NCI-H1436 treated with DMSO at 0.1 percent for 48 hours (cell line): ENCODE measurements around the gene PSKH1.

Experiments used
- DNase-seq: peaks from one replicate; lab custom pipeline; 2025; lab: John Stamatoyannopoulos, UW

PSKH1 gene

GRCh38 chr16:67941469-67942199 lies 48.6 kb downstream of the PSKH1 start:
- no peak for DNase-seq

- no peak for DNase-seq
Observed at GRCh38 chr16:67942200-67942509, 49.1 kb downstream of the PSKH1 start.

- DNase-seq: no peak
Observed at GRCh38 chr16:67942510-67943255, 49.6 kb downstream of the PSKH1 start.

- no peak for DNase-seq
Observed at GRCh38 chr16:67943256-67943618, 50.2 kb downstream of the PSKH1 start.

GRCh38 chr16:67943619-67944504 lies 50.8 kb downstream of the PSKH1 start, which contains the start of gene LCAT:
Gene LCAT, minus strand, starts transcription at chr16:67944120. Its CDS starts 19 bp downstream, at chr16:67944101.
- no peak for DNase-seq

- no peak for DNase-seq
Observed at GRCh38 chr16:67944690-67945391, 51.8 kb downstream of the PSKH1 start.

- DNase-seq: no peak
Observed at GRCh38 chr16:67945392-67945933, 52.4 kb downstream of the PSKH1 start.

- DNase-seq: no peak
Observed at GRCh38 chr16:67946128-67946569, 53.1 kb downstream of the PSKH1 start.

GRCh38 chr16:67946966-67947558 lies 54.0 kb downstream of the PSKH1 start:
- DNase-seq: no peak

- no peak for DNase-seq
Observed at GRCh38 chr16:67948015-67948414, 55.0 kb downstream of the PSKH1 start.

- no peak for DNase-seq
Observed at GRCh38 chr16:67949645-67950044, 56.6 kb downstream of the PSKH1 start.

GRCh38 chr16:67950335-67950843 lies 57.3 kb downstream of the PSKH1 start:
- no peak for DNase-seq

GRCh38 chr16:67951485-67951884 lies 58.4 kb downstream of the PSKH1 start:
- no peak for DNase-seq

GRCh38 chr16:67953641-67954375 lies 60.8 kb downstream of the PSKH1 start:
- DNase-seq: no peak

- DNase-seq: no peak
Observed at GRCh38 chr16:67954421-67955196, 61.6 kb downstream of the PSKH1 start.

GRCh38 chr16:67957622-67958021 lies 64.6 kb downstream of the PSKH1 start:
- no peak for DNase-seq

- no peak for DNase-seq
Observed at GRCh38 chr16:67959536-67960329, 66.7 kb downstream of the PSKH1 start.

- no peak for DNase-seq
Observed at GRCh38 chr16:67961551-67961957, 68.5 kb downstream of the PSKH1 start.

GRCh38 chr16:67962135-67962534 lies 69.1 kb downstream of the PSKH1 start:
- no peak for DNase-seq
